ENCODE measurements around the gene STOM. TPM values are rescaled to one million over a fixed set of nuclear protein-coding genes. Genes with fewer than 3 reads are reported as not detected.

STOM gene
- total and polyA plus RNA-seq, 2 donors (not counting 1 experiment from before 2014, with no cell fraction given), result 2.7 to 6.1 TPM

DNA sequence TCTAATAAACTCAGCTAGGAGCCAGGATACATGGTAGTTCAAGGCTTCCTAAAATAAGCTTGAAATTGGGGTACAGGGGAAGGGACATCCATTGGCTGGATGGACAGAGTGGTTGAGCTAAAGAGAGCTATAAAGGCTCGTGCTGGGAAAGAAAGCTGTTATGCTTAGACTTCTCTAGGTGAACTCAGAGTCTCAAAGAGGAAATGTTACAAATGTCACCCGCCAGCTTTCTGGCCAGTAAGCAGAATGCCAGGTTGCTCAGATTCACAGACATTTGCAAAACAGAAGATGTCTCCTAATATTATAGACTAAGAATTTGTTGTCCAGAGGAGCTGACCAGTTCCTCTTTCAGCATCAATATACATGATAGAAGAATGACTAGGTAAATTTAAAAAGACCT, 30.6 kb downstream of the STOM start:
- DNase-seq (no peak), ATAC-seq (ENCODE audit: low read depth) (no peak)
- Mint-ChIP-seq H3K27ac (no peak overlapping the region), H3K4me1 (peaks cover 9% of the 10 kb centered on the region), H3K27me3 (no peaks in the 10 kb centered on the region), H3K4me3 (no peak overlapping the region), H3K9me3 (ENCODE audit: insufficient read depth) (no peaks in the 10 kb centered on the region)
- H3K9ac ChIP-seq (ENCODE audit: low read length), result no peak overlapping the region
- H3K4me3 ChIP-seq (ENCODE audit: control extremely low read depth in 1 of 5, extremely low read depth in 1 of 5, insufficient read depth in 1 of 5, low read depth in 2 of 5, low read length in 4 of 5), result no peak overlapping the region
- H3K4me1 ChIP-seq (ENCODE audit: control insufficient read depth in 2 of 2, insufficient read depth in 2 of 2, low read length in 2 of 2), result peaks cover 3 to 9% of the 10 kb centered on the region in 2 donors
- H4K20me1 ChIP-seq (ENCODE audit: control insufficient read depth, insufficient read depth, low read length, poor library complexity, severe bottlenecking), result no peaks in the 10 kb centered on the region
- POLR2A ChIA-PET, result no interaction called here
- intact Hi-C loops (cut with micrococcal nuclease), result no loop called here
- CTCF ChIA-PET, result interaction anchor here (2.1 kb wide), 1 partner anchor 20 kb away, joined by 14 read pairs; no protein-coding TSS in a partner anchor
- H2AFZ ChIP-seq (ENCODE audit: insufficient read depth, low read depth, low read length, poor library complexity, severe bottlenecking), result no peak overlapping the region
- TF ChIP-seq, protein P1, sequence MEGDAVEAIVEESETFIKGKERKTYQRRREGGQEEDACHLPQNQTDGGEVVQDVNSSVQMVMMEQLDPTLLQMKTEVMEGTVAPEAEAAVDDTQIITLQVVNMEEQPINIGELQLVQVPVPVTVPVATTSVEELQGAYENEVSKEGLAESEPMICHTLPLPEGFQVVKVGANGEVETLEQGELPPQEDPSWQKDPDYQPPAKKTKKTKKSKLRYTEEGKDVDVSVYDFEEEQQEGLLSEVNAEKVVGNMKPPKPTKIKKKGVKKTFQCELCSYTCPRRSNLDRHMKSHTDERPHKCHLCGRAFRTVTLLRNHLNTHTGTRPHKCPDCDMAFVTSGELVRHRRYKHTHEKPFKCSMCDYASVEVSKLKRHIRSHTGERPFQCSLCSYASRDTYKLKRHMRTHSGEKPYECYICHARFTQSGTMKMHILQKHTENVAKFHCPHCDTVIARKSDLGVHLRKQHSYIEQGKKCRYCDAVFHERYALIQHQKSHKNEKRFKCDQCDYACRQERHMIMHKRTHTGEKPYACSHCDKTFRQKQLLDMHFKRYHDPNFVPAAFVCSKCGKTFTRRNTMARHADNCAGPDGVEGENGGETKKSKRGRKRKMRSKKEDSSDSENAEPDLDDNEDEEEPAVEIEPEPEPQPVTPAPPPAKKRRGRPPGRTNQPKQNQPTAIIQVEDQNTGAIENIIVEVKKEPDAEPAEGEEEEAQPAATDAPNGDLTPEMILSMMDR (IDR thresholded peaks at IDR 0.05), result no peak
- no peak for TF ChIP-seq EZH2 (IDR thresholded peaks at IDR 0.05; ENCODE audit: borderline replicate concordance, insufficient read depth, low read depth, low read length, poor library complexity, severe bottlenecking)
- H3K36me3 ChIP-seq (replicated peaks in 1 of 2; ENCODE audit: control extremely low read depth in 1 of 2, control insufficient read depth in 1 of 2, extremely low read depth in 1 of 2, insufficient read depth in 2 of 2, low read length in 1 of 2), result peaks cover 0 to 3% of the 10 kb centered on the region in 2 experiments
- H3K79me2 ChIP-seq (ENCODE audit: control insufficient read depth, insufficient read depth, low read length), result no peaks in the 10 kb centered on the region
- H3K4me2 ChIP-seq (replicated peaks; ENCODE audit: low read depth, low read length, poor library complexity, severe bottlenecking), result no peak overlapping the region
- no peaks in the 10 kb centered on the region for H3K27me3 ChIP-seq (replicated peaks in 1 of 4; ENCODE audit: control extremely low read depth in 1 of 4, control insufficient read depth in 3 of 4, insufficient read depth in 4 of 4, low read length in 3 of 4)
- H3K27ac ChIP-seq (ENCODE audit: low read length in 2 of 2), result no peak overlapping the region
- 90% methylated on average over 1 of the region's 2 CpGs for WGBS (ENCODE audit: insufficient coverage)
- H3K9me3 ChIP-seq (ENCODE audit: control extremely low read depth in 1 of 3, control insufficient read depth in 2 of 3, insufficient read depth in 1 of 3, low read length in 2 of 3), result no peaks in the 10 kb centered on the region

GRCh38 chr9:121336665-121337064, 33.4 kb downstream of the STOM start:
- Mint-ChIP-seq H3K9me3 (ENCODE audit: insufficient read depth) (no peaks in the 10 kb centered on the region), H3K27ac (no peak overlapping the region), H3K4me3 (no peak overlapping the region), H3K27me3 (no peaks in the 10 kb centered on the region), H3K4me1 (peaks cover 9% of the 10 kb centered on the region)
- ATAC-seq (ENCODE audit: low read depth) (no peak), DNase-seq (no peak)
- TF ChIP-seq EZH2 (IDR thresholded peaks at IDR 0.05; ENCODE audit: borderline replicate concordance, insufficient read depth, low read depth, low read length, poor library complexity, severe bottlenecking), result no peak
- Histone ChIP-seq H3K9ac (ENCODE audit: low read length) (no peak overlapping the region), H3K27ac (ENCODE audit: low read length in 2 of 2) (no peak overlapping the region), H3K79me2 (ENCODE audit: control insufficient read depth, insufficient read depth, low read length) (no peaks in the 10 kb centered on the region), H3K36me3 (replicated peaks in 1 of 2; ENCODE audit: control extremely low read depth in 1 of 2, control insufficient read depth in 1 of 2, extremely low read depth in 1 of 2, insufficient read depth in 2 of 2, low read length in 1 of 2) (peaks cover 0 to 7% of the 10 kb centered on the region in 2 experiments), H2AFZ (ENCODE audit: insufficient read depth, low read depth, low read length, poor library complexity, severe bottlenecking) (no peak overlapping the region), H3K9me3 (ENCODE audit: control extremely low read depth in 1 of 3, control insufficient read depth in 2 of 3, insufficient read depth in 1 of 3, low read length in 2 of 3) (no peaks in the 10 kb centered on the region), H3K27me3 (replicated peaks in 1 of 4; ENCODE audit: control extremely low read depth in 1 of 4, control insufficient read depth in 3 of 4, insufficient read depth in 4 of 4, low read length in 3 of 4) (no peaks in the 10 kb centered on the region), H3K4me3 (ENCODE audit: control extremely low read depth in 1 of 5, extremely low read depth in 1 of 5, insufficient read depth in 1 of 5, low read depth in 2 of 5, low read length in 4 of 5) (no peak overlapping the region), H4K20me1 (ENCODE audit: control insufficient read depth, insufficient read depth, low read length, poor library complexity, severe bottlenecking) (no peaks in the 10 kb centered on the region), H3K4me2 (replicated peaks; ENCODE audit: low read depth, low read length, poor library complexity, severe bottlenecking) (no peak overlapping the region), H3K4me1 (ENCODE audit: control insufficient read depth in 2 of 2, insufficient read depth in 2 of 2, low read length in 2 of 2) (peaks cover 3 to 9% of the 10 kb centered on the region in 2 donors)
- POLR2A ChIA-PET, result no interaction called here
- WGBS (ENCODE audit: insufficient coverage), result no CpG with 5 or more reads among the region's 4 CpGs
- CTCF ChIA-PET, result interaction anchor here (0.8 to 1.4 kb wide), 3 partner anchors 17 to 63 kb away, joined by 3 to 4 read pairs (median 4); no protein-coding TSS in a partner anchor
- intact Hi-C loops (cut with micrococcal nuclease), result no loop called here

Data from B cell (primary cell).